Activated T-cell treated with anti-CD3 and anti-CD28 coated beads for 4 hours (primary cell): ENCODE results near the gene PFKM.

Experiments used
- DNase-seq: peaks from one replicate; pipeline ENCODE4 v3.0.0-alpha.2; 2020

The PFKM gene

GRCh38 chr12:48189331-48190125 is 70.4 kb downstream of the PFKM start:
- DNase-seq: peak; percentile 70

GRCh38 chr12:48191096-48191495 is 71.9 kb downstream of the PFKM start:
- DNase-seq: no peak

- no peak for DNase-seq
Observed at GRCh38 chr12:48192861-48193260, 73.7 kb downstream of the PFKM start.

GRCh38 chr12:48193623-48194022 is 74.5 kb downstream of the PFKM start:
- no peak for DNase-seq

- no peak for DNase-seq
Observed at GRCh38 chr12:48194799-48195201, 75.6 kb downstream of the PFKM start.
